Calu3 (cell line): ENCODE data around the gene LAIR1. TPM values are rescaled to one million over a fixed set of nuclear protein-coding genes. Genes with fewer than 3 reads are reported as not detected.

Experiments
- BruUV-seq: library from RNA; stranded (reverse); fragments of 400-500 nt; replicated peaks from 2 replicates; lab custom pipeline; 2021; lab: Mats Ljungman, UMichigan
- CTCF ChIA-PET: fragments of 300-600 bp; sonication (Branson Sonifier 250); formaldehyde crosslinking; loops from one replicate; lab custom pipeline; 2022; ENCODE audit warnings: antibody characterized with exemption; lab: Charles Lee
- DNase-seq: peaks from one replicate; pipeline ENCODE4 v3.0.0; 2022
- H3K27ac Mint-ChIP-seq: one replicate; pipeline ENCODE4 v1.8.0; 2022; ENCODE audit warnings: mixed read lengths; ENCODE audit not compliant: unreplicated experiment
- H3K27me3 Mint-ChIP-seq: one replicate; pipeline ENCODE4 v1.8.0; 2022; ENCODE audit warnings: mixed read lengths; ENCODE audit not compliant: unreplicated experiment
- H3K36me3 Mint-ChIP-seq: one replicate; pipeline ENCODE4 v1.8.0; 2022; ENCODE audit warnings: mild to moderate bottlenecking, moderate library complexity, mixed read lengths; ENCODE audit not compliant: insufficient read depth, unreplicated experiment
- H3K4me1 Mint-ChIP-seq: one replicate; pipeline ENCODE4 v1.8.0; 2022; ENCODE audit warnings: mild to moderate bottlenecking, low read depth, mixed read lengths; ENCODE audit not compliant: unreplicated experiment
- H3K4me3 Mint-ChIP-seq: one replicate; pipeline ENCODE4 v1.8.0; 2022; ENCODE audit warnings: mild to moderate bottlenecking, low read depth, moderate library complexity, mixed read lengths; ENCODE audit not compliant: unreplicated experiment
- H3K9me3 Mint-ChIP-seq: one replicate; pipeline ENCODE4 v1.8.0; 2022; ENCODE audit warnings: low read depth, mixed read lengths; ENCODE audit not compliant: unreplicated experiment
- CTCF ChIP-seq: fragments of 200-600 bp; IDR thresholded peaks from one replicate; pipeline ENCODE4 v1.8.0; 2022; ENCODE audit warnings: antibody characterized with exemption; ENCODE audit not compliant: unreplicated experiment
- intact Hi-C: fragments of 100-400 bp; cut with micrococcal nuclease; formaldehyde crosslinking; loops from one replicate; pipeline ENCODE4 v1.10.0; 2022; ENCODE audit not compliant: unreplicated experiment
- total RNA-seq: library from RNA; stranded (reverse); gene quantifications from 2 replicates; pipeline ENCODE4 v1.2.3, GENCODE V29; 2022

LAIR1 gene
- total RNA-seq, 1 experiment from 2014 or later, result 0.83 TPM

DNA sequence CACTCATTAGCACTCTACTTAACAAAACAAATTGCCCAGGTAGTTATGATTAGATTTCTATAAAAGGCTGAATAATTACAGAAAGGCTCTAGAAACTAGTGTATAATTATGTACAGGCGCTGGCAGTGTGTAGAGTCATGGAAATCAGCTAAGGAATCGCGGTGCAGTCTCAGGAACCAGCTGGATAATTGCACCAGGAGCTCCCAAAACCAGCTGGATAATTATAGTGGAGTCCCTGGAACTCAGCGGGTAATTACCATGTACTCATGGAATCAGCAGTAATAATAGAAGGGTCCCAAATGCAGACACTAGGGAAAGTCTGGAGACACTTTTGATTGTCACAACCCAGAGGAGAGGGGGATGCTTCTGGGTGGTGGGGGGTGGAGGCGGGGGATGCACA, 27.4 kb upstream of the LAIR1 start:
- Mint-ChIP-seq H3K4me3 (no peak overlapping the region), H3K4me1 (peaks cover 15% of the 10 kb centered on the region), H3K36me3 (no peaks in the 10 kb centered on the region), H3K27me3 (peaks cover 30% of the 10 kb centered on the region), H3K27ac (no peak overlapping the region), H3K9me3 (no peaks in the 10 kb centered on the region)
- no TSS peak for BruUV-seq
- intact Hi-C loops, result no loop called here
- TF ChIP-seq CTCF, result no peak
- CTCF ChIA-PET, result interaction anchor here (0.5 to 2.4 kb wide), 9 partner anchors 23 to 157 kb away, joined by 3 to 18 read pairs (median 5); partner anchors contain the start of gene TTYH1
- DNase-seq, result no peak

DNA sequence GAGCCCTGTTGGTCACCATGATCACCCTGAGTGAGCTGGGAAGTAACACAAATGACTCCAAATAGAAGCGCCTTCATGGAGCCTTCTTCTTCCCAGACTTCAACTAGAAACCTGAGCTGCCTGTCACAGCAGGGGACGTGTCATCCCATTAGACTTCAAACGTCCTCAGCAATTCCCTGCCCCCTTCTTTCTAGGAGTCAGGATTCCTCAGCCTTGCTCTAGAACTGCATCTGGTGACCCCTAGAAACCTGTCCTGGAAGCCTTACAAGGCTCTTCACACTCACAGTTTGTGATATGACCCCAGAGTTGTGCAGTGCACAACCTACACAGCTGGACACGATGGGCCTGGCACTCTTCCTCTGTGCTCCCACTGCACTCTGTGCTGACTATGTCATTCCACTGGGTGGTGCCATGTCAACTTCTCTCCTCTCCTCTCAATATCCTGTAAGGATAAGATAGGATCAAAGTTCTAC, 26.9 kb upstream of the LAIR1 start:
- H3K4me1 Mint-ChIP-seq, result peaks cover 15% of the 10 kb centered on the region
- H3K4me3 Mint-ChIP-seq, result no peak overlapping the region
- no peak for TF ChIP-seq CTCF
- intact Hi-C loops, result loop anchor here (1.0 kb wide), 2 partner anchors 48 to 66 kb away; no protein-coding TSS in a partner anchor
- DNase-seq, result peak; percentile 52
- no peak overlapping the region for H3K27ac Mint-ChIP-seq
- CTCF ChIA-PET, result interaction anchor here (0.6 to 2.4 kb wide), 12 partner anchors 24 to 158 kb away, joined by 3 to 18 read pairs (median 4); partner anchors contain the start of genes LENG8 and TTYH1
- no peaks in the 10 kb centered on the region for H3K36me3 Mint-ChIP-seq
- no peaks in the 10 kb centered on the region for H3K9me3 Mint-ChIP-seq
- BruUV-seq, result no TSS peak
- H3K27me3 Mint-ChIP-seq, result peaks cover 34% of the 10 kb centered on the region

DNA sequence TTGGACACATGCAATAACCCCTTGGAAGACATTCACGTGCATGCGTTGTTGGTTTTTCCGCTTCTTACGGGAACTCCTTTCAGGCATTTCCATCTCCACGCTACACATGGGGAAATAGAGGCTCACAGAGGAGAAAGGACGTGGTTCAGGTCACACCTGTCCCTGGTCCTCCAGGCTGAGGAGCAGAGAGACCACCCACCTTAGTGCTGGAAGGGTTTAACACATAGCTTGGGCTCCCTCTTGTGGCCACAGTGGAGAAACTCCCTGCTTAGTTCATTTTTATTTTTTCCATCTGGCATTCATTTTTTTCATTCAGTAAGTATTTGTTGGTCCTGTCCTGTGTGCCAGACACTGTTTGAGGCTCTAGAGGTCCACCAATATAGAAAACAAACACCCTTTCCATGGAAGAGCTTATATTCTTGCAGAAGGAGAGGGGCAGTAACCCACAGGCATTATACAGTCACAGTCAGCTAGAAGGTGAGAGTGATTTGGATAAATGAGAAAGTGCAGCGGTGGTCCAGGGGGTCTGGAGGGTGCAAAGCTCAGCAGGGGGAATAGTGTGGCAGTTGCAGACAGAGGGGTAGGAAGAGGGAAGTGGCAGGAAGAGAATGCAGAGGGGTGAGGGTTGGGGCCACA, 26.3 kb upstream of the LAIR1 start:
- peak; percentile 75 for DNase-seq
- intact Hi-C loops, result loop anchor here (1.0 kb wide), 2 partner anchors 48 to 66 kb away; no protein-coding TSS in a partner anchor

GRCh38 chr19:54389553-54389952, 24.8 kb upstream of the LAIR1 start:
- Mint-ChIP-seq H3K27me3 (peaks cover 49% of the 10 kb centered on the region), H3K9me3 (no peaks in the 10 kb centered on the region), H3K4me3 (no peak overlapping the region), H3K36me3 (no peaks in the 10 kb centered on the region), H3K27ac (no peak overlapping the region), H3K4me1 (peaks cover 15% of the 10 kb centered on the region)
- BruUV-seq, result no TSS peak
- no peak for TF ChIP-seq CTCF
- CTCF ChIA-PET, result interaction anchor here (1.9 kb wide), 1 partner anchor 42 kb away, joined by 8 read pairs; no protein-coding TSS in a partner anchor
- no peak for DNase-seq
- intact Hi-C loops, result no loop called here

More for the DNA sequence above, 26.3 kb upstream of the LAIR1 start:
- no peak overlapping the region for H3K4me3 Mint-ChIP-seq
- CTCF ChIA-PET, result interaction anchor here (0.8 to 2.4 kb wide), 10 partner anchors 29 to 125 kb away, joined by 3 to 18 read pairs (median 4); partner anchors contain the start of gene LENG8
- BruUV-seq, result no TSS peak
- no peaks in the 10 kb centered on the region for H3K9me3 Mint-ChIP-seq
- TF ChIP-seq CTCF, result peak; percentile 90
- H3K36me3 Mint-ChIP-seq, result no peaks in the 10 kb centered on the region
- no peak overlapping the region for H3K27ac Mint-ChIP-seq
- H3K4me1 Mint-ChIP-seq, result peaks cover 15% of the 10 kb centered on the region
- H3K27me3 Mint-ChIP-seq, result peaks cover 34% of the 10 kb centered on the region
